Lung (tissue), 12 donors: ENCODE results near the gene MUC4. TPM values are rescaled to one million over a fixed set of nuclear protein-coding genes. Genes with fewer than 3 reads are reported as not detected.

Experiments used
- ATAC-seq: fragments of 200-7000 bp; cut with Tn5 transposase; one replicate; pipeline ENCODE4 v1.9.1; 2020; ENCODE audit warnings: moderate number of reproducible peaks; ENCODE audit not compliant: insufficient read depth, low FRiP score
- DNase-seq, 3 donors: peaks; one replicate each; pipeline ENCODE4 v3.0.0-alpha.2; 2013 to 2017
- H3K27ac ChIP-seq, 2 donors: one replicate each; pipeline ENCODE4 v1.5.1; 2013; ENCODE audit warnings: mild to moderate bottlenecking in 2 of 2, moderate library complexity in 2 of 2, control low read depth in 1 of 2, inconsistent platforms in 1 of 2, low read depth in 1 of 2, low read length in 1 of 2
- H3K27me3 ChIP-seq, 3 donors: one replicate each; pipeline ENCODE4 v1.5.1; 2013; ENCODE audit warnings: low read length in 2 of 3; ENCODE audit not compliant: control insufficient read depth in 3 of 3, insufficient read depth in 3 of 3
- H3K36me3 ChIP-seq, 4 donors: one replicate each; pipeline ENCODE4 v1.5.1; 2013; ENCODE audit warnings: low read length in 4 of 4, mild to moderate bottlenecking in 1 of 4, moderate library complexity in 1 of 4; ENCODE audit not compliant: control insufficient read depth in 4 of 4, insufficient read depth in 4 of 4
- H3K4me1 ChIP-seq, 5 donors: one replicate each; pipeline ENCODE4 v1.5.1; 2013; ENCODE audit warnings: low read length in 5 of 5, mild to moderate bottlenecking in 2 of 5, moderate library complexity in 1 of 5; ENCODE audit not compliant: control insufficient read depth in 5 of 5, insufficient read depth in 5 of 5
- H3K4me3 ChIP-seq: one replicate; pipeline ENCODE4 v1.5.1; 2013; ENCODE audit warnings: mild to moderate bottlenecking, control low read depth, moderate library complexity
- H3K9ac ChIP-seq, 2 donors: one replicate each; pipeline ENCODE4 v1.5.1; 2013; ENCODE audit warnings: low read length in 2 of 2, control low read depth in 1 of 2; ENCODE audit not compliant: insufficient read depth in 1 of 2
- H3K9me3 ChIP-seq, 4 donors: one replicate each; pipeline ENCODE4 v1.5.1; 2013; ENCODE audit warnings: low read length in 3 of 4, mild to moderate bottlenecking in 1 of 4, moderate library complexity in 1 of 4; ENCODE audit not compliant: control insufficient read depth in 4 of 4, insufficient read depth in 3 of 4
- CTCF ChIP-seq: IDR thresholded peaks from 2 replicates; pipeline ENCODE4 v1.5.1; 2012; ENCODE audit warnings: mild to moderate bottlenecking; ENCODE audit errors: control extremely low read depth, extremely low read depth
- WGBS, 2 donors: extraction: QIAGEN DNeasy Blood & Tissue Kit; methylation state at CpG; one replicate each; pipeline ENCODE4 v1.1.7; 2013; 5-methylcytosine and 5-hydroxymethylcytosine counted together
- polyA plus RNA-seq, 2 donors: library from polyadenylated mRNA; stranded (reverse); fragments of 200-250 nt; gene quantifications; one replicate each; pipeline ENCODE4 v1.2.1, GENCODE V29; 2013
- total RNA-seq, 2 donors: library from RNA; depleted of rRNA in 1 of 2; stranded (reverse); fragments of >200 nt in 1 of 2; gene quantifications; one replicate each; pipeline ENCODE4 v1.2.1, GENCODE V29; 2014 to 2021
- donor health status: control.
- donor health status: control.
- donor health status: Bipolar disorder and iron deficiency.
- donor health status: healthy.
- donor health status: DM: yes; HTN: yes; CAD: no.

Gene MUC4
- total and polyA plus RNA-seq, 4 donors, result 10.0 to 56.0 (median 21.9) TPM

GRCh38 chr3:195810455-195810845 is 1.3 kb downstream of the MUC4 start:
- Histone ChIP-seq H3K36me3 (no peaks in the 10 kb centered on the region), H3K4me3 (no peak overlapping the region), H3K27me3 (peaks cover 0 to 29% (median 0%) of the 10 kb centered on the region in 3 donors), H3K9ac (no peak overlapping the region), H3K4me1 (peaks cover 0 to 8% (median 0%) of the 10 kb centered on the region in 5 donors), H3K27ac (no peak overlapping the region), H3K9me3 (no peaks in the 10 kb centered on the region)
- no peak for ATAC-seq
- TF ChIP-seq CTCF, result no peak
- no peak for DNase-seq
- WGBS, 2 donors, result 84 to 90% methylated on average over 18 to 19 of the region's 19 CpGs

GRCh38 chr3:195809796-195810454 is 1.8 kb downstream of the MUC4 start:
- DNase-seq, result no peak

GRCh38 chr3:195809291-195809785 is 2.4 kb downstream of the MUC4 start:
- Histone ChIP-seq H3K27ac (no peak overlapping the region), H3K4me3 (no peak overlapping the region), H3K36me3 (no peaks in the 10 kb centered on the region), H3K9me3 (no peaks in the 10 kb centered on the region), H3K9ac (no peak overlapping the region), H3K4me1 (peaks cover 0 to 8% (median 0%) of the 10 kb centered on the region in 5 donors), H3K27me3 (peaks cover 0 to 29% (median 0%) of the 10 kb centered on the region in 3 donors)
- no peak for DNase-seq
- WGBS, 2 donors, result 75 to 84% methylated on average over 17 of the region's 17 CpGs
- TF ChIP-seq CTCF, result no peak
- ATAC-seq, result no peak

More at GRCh38 chr3:195809796-195810454, 1.8 kb downstream of the MUC4 start:
- Histone ChIP-seq H3K36me3 (no peaks in the 10 kb centered on the region), H3K27ac (no peak overlapping the region), H3K27me3 (peaks cover 0 to 31% (median 0%) of the 10 kb centered on the region in 3 donors), H3K9ac (no peak overlapping the region), H3K9me3 (no peaks in the 10 kb centered on the region), H3K4me1 (peaks cover 0 to 8% (median 0%) of the 10 kb centered on the region in 5 donors), H3K4me3 (no peak overlapping the region)
- WGBS, 2 donors, result 85 to 92% methylated on average over 22 of the region's 22 CpGs
- TF ChIP-seq CTCF, result no peak
- no peak for ATAC-seq
